Lung (tissue), 12 donors: Measurements from ENCODE around the gene ZNF503. TPM values are rescaled to one million over a fixed set of nuclear protein-coding genes. Genes with fewer than 3 reads are reported as not detected.

ENCODE experiments used
- ATAC-seq: fragments of 200-7000 bp; cut with Tn5 transposase; one replicate; pipeline ENCODE4 v1.9.1; 2020; ENCODE audit warnings: moderate number of reproducible peaks; ENCODE audit not compliant: insufficient read depth, low FRiP score
- DNase-seq, 3 donors: peaks; one replicate each; pipeline ENCODE4 v3.0.0-alpha.2; 2013 to 2017
- H3K27ac ChIP-seq, 2 donors: one replicate each; pipeline ENCODE4 v1.5.1; 2013; ENCODE audit warnings: mild to moderate bottlenecking in 2 of 2, moderate library complexity in 2 of 2, control low read depth in 1 of 2, inconsistent platforms in 1 of 2, low read depth in 1 of 2, low read length in 1 of 2
- H3K27me3 ChIP-seq, 3 donors: one replicate each; pipeline ENCODE4 v1.5.1; 2013; ENCODE audit warnings: low read length in 2 of 3; ENCODE audit not compliant: control insufficient read depth in 3 of 3, insufficient read depth in 3 of 3
- H3K36me3 ChIP-seq, 4 donors: one replicate each; pipeline ENCODE4 v1.5.1; 2013; ENCODE audit warnings: low read length in 4 of 4, mild to moderate bottlenecking in 1 of 4, moderate library complexity in 1 of 4; ENCODE audit not compliant: control insufficient read depth in 4 of 4, insufficient read depth in 4 of 4
- H3K4me1 ChIP-seq, 5 donors: one replicate each; pipeline ENCODE4 v1.5.1; 2013; ENCODE audit warnings: low read length in 5 of 5, mild to moderate bottlenecking in 2 of 5, moderate library complexity in 1 of 5; ENCODE audit not compliant: control insufficient read depth in 5 of 5, insufficient read depth in 5 of 5
- H3K4me3 ChIP-seq: one replicate; pipeline ENCODE4 v1.5.1; 2013; ENCODE audit warnings: mild to moderate bottlenecking, control low read depth, moderate library complexity
- H3K9ac ChIP-seq, 2 donors: one replicate each; pipeline ENCODE4 v1.5.1; 2013; ENCODE audit warnings: low read length in 2 of 2, control low read depth in 1 of 2; ENCODE audit not compliant: insufficient read depth in 1 of 2
- H3K9me3 ChIP-seq, 4 donors: one replicate each; pipeline ENCODE4 v1.5.1; 2013; ENCODE audit warnings: low read length in 3 of 4, mild to moderate bottlenecking in 1 of 4, moderate library complexity in 1 of 4; ENCODE audit not compliant: control insufficient read depth in 4 of 4, insufficient read depth in 3 of 4
- CTCF ChIP-seq: IDR thresholded peaks from 2 replicates; pipeline ENCODE4 v1.5.1; 2012; ENCODE audit warnings: mild to moderate bottlenecking; ENCODE audit errors: control extremely low read depth, extremely low read depth
- WGBS, 2 donors: extraction: QIAGEN DNeasy Blood & Tissue Kit; methylation state at CpG; one replicate each; pipeline ENCODE4 v1.1.7; 2013; 5-methylcytosine and 5-hydroxymethylcytosine counted together
- polyA plus RNA-seq, 2 donors: library from polyadenylated mRNA; stranded (reverse); fragments of 200-250 nt; gene quantifications; one replicate each; pipeline ENCODE4 v1.2.1, GENCODE V29; 2013
- total RNA-seq, 2 donors: library from RNA; depleted of rRNA in 1 of 2; stranded (reverse); fragments of >200 nt in 1 of 2; gene quantifications; one replicate each; pipeline ENCODE4 v1.2.1, GENCODE V29; 2014 to 2021
- donor health status: control.
- donor health status: control.
- donor health status: Bipolar disorder and iron deficiency.
- donor health status: healthy.
- donor health status: DM: yes; HTN: yes; CAD: no.

The ZNF503 gene
- total and polyA plus RNA-seq, 4 donors: 11.7 to 37.8 (median 28.4) TPM

GRCh38 chr10:75441196-75441595, 39.6 kb upstream of the ZNF503 start:
- Histone ChIP-seq H3K9me3 (peaks cover 0 to 11% (median 3%) of the 10 kb centered on the region in 4 donors), H3K27me3 (no peaks in the 10 kb centered on the region), H3K27ac (no peak overlapping the region), H3K4me3 (no peak overlapping the region), H3K4me1 (no peaks in the 10 kb centered on the region), H3K36me3 (peaks cover 0 to 13% (median 1%) of the 10 kb centered on the region in 4 donors), H3K9ac (no peak overlapping the region)
- TF ChIP-seq CTCF: no peak
- no peak for ATAC-seq
- no peak for DNase-seq
- 78 to 88% methylated on average over 4 of the region's 4 CpGs for WGBS, 2 donors

DNA sequence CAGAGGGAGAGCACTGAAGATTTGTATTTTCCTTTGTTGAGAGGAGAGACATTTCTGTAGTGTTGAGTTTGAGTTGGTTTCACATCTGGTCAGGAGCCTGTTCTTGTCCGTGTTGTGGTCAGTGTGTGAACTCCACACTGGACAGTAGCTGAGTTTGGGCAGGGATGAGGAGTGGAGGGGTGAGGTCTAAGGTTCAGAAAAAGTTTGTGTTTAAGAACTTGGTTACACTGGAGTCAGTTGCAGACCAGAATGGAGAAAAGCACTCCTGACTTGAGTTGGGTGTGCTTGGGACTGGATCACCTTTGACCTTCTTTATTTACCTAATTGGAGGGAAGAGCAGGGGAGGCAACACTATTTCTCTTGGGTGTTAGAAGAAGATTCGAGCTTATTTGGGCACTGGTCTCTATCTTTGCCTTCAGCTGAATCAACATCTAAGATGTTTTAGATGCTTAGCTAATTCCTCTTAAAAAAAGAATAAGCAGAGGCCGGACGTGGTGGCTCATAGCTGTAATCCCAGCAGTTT, 38.8 kb upstream of the ZNF503 start:
- TF ChIP-seq CTCF: no peak
- no peak overlapping the region for H3K27ac ChIP-seq
- H3K9ac ChIP-seq: no peak overlapping the region
- no peak overlapping the region for H3K4me3 ChIP-seq
- no peaks in the 10 kb centered on the region for H3K27me3 ChIP-seq
- H3K36me3 ChIP-seq: peaks cover 0 to 13% (median 0%) of the 10 kb centered on the region in 4 donors
- DNase-seq (no peak), ATAC-seq (no peak)
- WGBS, 2 donors: 93 to 94% methylated on average over 4 of the region's 4 CpGs
- H3K4me1 ChIP-seq: no peaks in the 10 kb centered on the region
- H3K9me3 ChIP-seq: peaks cover 0 to 7% (median under 1%) of the 10 kb centered on the region in 4 donors

DNA sequence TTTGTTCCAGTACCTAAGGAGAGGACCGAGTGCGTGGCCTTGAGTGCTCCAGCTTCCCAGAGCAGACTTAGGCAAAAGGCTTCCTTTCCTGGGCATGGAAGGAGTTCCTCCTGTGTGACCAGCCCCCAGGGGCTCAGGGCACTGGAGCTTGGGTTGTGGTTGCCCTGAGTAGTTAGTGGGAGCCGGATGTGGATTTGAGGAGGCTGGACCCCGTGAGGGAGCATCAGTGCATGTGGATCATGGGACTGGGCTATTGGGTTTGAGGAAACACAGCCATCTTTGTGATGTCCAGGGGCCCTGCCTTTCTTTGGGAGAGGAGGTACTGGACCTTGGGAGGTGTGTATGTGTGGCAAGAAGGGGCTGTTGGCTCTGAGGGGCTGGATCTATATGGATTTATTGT, 38.2 kb upstream of the ZNF503 start:
- 91 to 93% methylated on average over 4 of the region's 4 CpGs for WGBS, 2 donors
- DNase-seq: no peak
- Histone ChIP-seq H3K36me3 (peaks cover 0 to 13% (median 0%) of the 10 kb centered on the region in 4 donors), H3K4me3 (no peak overlapping the region), H3K4me1 (no peaks in the 10 kb centered on the region), H3K9ac (no peak overlapping the region), H3K27me3 (no peaks in the 10 kb centered on the region), H3K9me3 (peaks cover 0 to 7% (median under 1%) of the 10 kb centered on the region in 4 donors), H3K27ac (no peak overlapping the region)
- no peak for ATAC-seq
- no peak for TF ChIP-seq CTCF

DNA sequence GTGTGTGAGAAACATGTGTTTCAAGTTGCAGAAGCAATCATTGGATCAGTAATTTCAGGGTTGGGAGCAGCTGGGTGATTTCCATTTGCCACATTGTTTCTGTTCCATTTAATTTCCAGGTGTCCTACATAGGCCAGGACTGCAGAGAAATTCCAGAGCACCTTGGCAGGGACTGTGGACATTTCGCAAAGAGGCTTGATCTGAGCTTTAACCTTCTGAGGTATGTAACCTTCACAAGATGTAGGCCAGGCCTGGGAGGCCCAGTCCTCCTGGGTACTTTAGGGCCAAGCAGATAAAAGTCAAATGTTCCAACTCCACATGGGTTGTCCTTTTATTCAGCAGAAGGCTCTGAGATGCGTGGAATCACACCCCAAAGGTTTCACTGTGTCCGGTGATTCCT, 36.7 kb upstream of the ZNF503 start:
- peaks cover 0 to 2% (median 0%) of the 10 kb centered on the region in 4 donors for H3K9me3 ChIP-seq
- DNase-seq (no peak), ATAC-seq (no peak)
- H3K4me1 ChIP-seq: no peaks in the 10 kb centered on the region
- no peak for TF ChIP-seq CTCF
- H3K27me3 ChIP-seq: no peaks in the 10 kb centered on the region
- peaks cover 0 to 13% (median 0%) of the 10 kb centered on the region in 4 donors for H3K36me3 ChIP-seq
- no peak overlapping the region for H3K27ac ChIP-seq
- no peak overlapping the region for H3K9ac ChIP-seq
- no peak overlapping the region for H3K4me3 ChIP-seq
- WGBS, 2 donors: 90 to 94% methylated on average over 3 of the region's 3 CpGs
